ENCODE results near the gene AKNA.

GRCh38 chr9:114395768-114396167 is 8.0 kb upstream of the AKNA start:
- TF ChIP-seq POLR2A (IDR thresholded peaks at IDR 0.05; ENCODE audit: low read depth, low read length) = no peak
- no peak for TF ChIP-seq POLR2AphosphoS5 (IDR thresholded peaks at IDR 0.05; ENCODE audit: low read depth, low read length)
- TF ChIP-seq TAF1 (IDR thresholded peaks at IDR 0.05; ENCODE audit: borderline replicate concordance, low read depth, low read length) = no peak
